ENCODE measurements around the gene ZCCHC2.

The ZCCHC2 gene

DNA sequence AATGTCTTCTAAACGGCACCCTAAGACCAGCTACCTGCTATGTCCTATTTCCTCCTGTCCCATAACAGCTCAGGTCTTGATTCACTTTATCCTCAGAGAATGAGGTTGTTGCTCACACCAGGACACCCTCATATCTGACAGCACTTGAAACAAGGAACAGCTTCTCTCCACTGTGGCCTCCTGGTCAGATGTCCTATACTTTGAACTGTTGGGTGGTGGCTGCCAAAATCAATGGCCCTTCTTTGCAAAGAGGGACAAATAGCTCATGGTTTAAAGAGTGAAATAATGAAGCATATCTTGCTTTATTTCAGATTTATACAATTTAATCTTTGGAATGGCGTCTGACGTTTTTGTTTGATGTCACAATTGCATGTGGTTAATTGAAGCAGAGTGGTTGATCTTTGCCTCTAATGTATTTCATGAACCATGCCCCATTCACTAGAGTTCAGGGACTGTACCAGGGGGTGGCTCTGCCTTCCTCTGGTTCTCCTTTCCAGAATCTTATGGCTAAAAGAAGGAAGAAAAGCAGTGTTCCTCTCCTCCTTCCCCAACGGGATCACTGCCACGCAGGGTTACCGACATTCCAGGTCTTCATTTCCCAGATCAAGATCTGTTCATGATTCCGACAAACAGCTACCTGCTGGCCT, 24.1 kb upstream of the ZCCHC2 start:
- no peak for DNase-seq (ENCODE audit: low read depth)
- no peak overlapping the region for H3K4me3 ChIP-seq (ENCODE audit: control insufficient read depth, low read depth, low read length)
- no peak for TF ChIP-seq CTCF (conservative IDR thresholded peaks at IDR 0.05; ENCODE audit: control insufficient read depth, insufficient read depth, low read depth, low read length)

DNA sequence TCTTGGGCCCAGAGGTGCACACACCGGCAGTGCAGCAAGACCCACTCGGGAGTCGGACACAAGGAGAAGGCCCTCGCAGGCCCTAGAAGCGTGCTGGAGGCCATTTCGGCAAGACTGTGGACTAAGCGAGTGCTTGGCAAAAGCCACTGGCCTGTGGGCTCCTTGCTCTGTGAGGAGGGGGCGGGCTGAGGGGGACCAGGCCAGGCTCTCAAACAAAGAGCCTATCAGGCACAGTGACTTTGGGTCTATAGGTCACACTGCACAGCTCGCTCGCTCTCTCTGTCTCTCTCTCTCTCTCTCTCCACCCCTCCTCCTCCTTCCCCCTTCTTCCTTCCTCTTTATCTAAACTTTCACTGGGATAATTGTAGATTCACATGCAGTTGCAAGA, 23.6 kb upstream of the ZCCHC2 start:
- no peak for DNase-seq (ENCODE audit: low read depth)
- no peak for TF ChIP-seq CTCF (conservative IDR thresholded peaks at IDR 0.05; ENCODE audit: control insufficient read depth, insufficient read depth, low read depth, low read length)
- H3K4me3 ChIP-seq (ENCODE audit: control insufficient read depth, low read depth, low read length), result no peak overlapping the region

GRCh38 chr18:62500174-62500573, 22.7 kb upstream of the ZCCHC2 start:
- no peak for DNase-seq (ENCODE audit: low read depth)

GRCh38 chr18:62500966-62501591, 21.7 kb upstream of the ZCCHC2 start:
- H3K4me3 ChIP-seq (ENCODE audit: control insufficient read depth, low read depth, low read length), result no peak overlapping the region
- no peak for TF ChIP-seq CTCF (conservative IDR thresholded peaks at IDR 0.05; ENCODE audit: control insufficient read depth, insufficient read depth, low read depth, low read length)
- no peak for DNase-seq (ENCODE audit: low read depth)

More at GRCh38 chr18:62500174-62500573, 22.7 kb upstream of the ZCCHC2 start:
- no peak overlapping the region for H3K4me3 ChIP-seq (ENCODE audit: control insufficient read depth, low read depth, low read length)
- TF ChIP-seq CTCF (conservative IDR thresholded peaks at IDR 0.05; ENCODE audit: control insufficient read depth, insufficient read depth, low read depth, low read length), result no peak

DNA sequence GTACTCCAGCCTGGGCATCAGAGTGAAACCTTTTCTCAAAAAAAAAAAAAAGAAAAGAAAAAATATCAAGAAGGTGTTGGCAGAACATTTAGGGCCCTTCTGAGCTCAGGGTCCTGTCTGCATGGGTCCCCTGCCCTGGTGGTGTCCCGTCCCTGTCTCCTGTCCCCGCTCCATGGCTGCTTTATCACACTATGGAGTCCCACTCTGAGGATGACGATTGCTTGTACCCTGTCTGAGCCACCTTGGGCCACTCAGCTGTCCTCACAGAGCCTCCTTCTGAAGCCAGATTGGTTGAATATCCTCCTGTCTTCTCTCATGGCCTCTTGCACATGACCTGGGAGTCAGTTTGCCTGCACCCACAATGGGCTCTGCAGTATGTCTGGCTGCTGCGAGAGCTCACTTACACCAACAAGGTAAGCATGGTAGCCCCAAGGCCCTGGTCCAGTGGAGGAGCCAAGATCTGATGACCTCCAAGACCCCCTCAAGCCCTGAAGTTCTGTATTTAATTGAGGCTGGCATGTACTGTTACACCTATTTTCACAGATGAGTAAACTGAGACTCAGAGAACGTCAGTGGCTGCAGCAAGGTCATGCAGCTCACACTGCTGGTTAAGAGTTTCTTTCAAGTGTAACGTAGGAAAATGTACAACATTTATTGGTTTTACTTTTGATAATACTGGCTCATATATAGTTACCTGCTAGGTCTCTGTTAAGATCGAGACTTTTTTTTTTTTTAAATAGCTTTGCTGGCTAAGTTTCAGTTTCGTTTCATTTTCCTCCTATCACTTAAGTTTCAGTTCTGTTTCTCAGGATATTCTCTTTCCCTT, 16.9 kb upstream of the ZCCHC2 start:
- DNase-seq (ENCODE audit: low read depth), result no peak
- TF ChIP-seq CTCF (conservative IDR thresholded peaks at IDR 0.05; ENCODE audit: control insufficient read depth, insufficient read depth, low read depth, low read length), result no peak
- peak overlapping the region; percentile 36 for H3K4me3 ChIP-seq (ENCODE audit: control insufficient read depth, low read depth, low read length)

DNA sequence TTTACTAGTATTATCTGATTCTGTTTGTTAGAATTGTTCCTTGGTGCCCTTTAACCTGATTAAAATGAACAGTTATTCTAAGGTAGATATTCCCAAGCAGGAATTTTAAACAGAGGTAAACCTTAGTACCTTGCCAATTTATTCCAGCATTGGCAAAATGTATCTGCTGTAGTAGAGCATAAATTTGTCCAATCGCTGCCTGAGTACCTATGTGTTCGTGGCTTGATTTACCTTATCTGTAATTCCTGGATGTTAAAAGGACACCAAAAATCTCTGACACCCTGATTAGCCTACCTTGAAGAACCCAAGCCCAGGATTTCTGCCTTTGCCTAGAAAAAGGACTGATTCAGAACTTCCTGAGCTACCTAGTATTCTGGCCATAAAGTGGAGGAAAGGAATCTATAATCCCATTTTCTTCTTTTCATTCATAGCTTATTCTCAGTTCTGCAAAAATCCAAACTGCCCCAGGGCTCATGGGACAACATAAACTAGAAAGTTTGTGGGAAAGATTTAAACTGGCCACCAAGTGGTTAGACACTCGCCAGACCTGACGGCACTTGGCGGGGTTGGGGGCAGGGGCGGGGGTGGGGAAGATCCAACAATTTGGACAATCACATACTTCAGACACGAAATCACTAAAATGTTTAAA, 16.2 kb upstream of the ZCCHC2 start:
- no peak for DNase-seq (ENCODE audit: low read depth)
- TF ChIP-seq CTCF (conservative IDR thresholded peaks at IDR 0.05; ENCODE audit: control insufficient read depth, insufficient read depth, low read depth, low read length), result no peak
- H3K4me3 ChIP-seq (ENCODE audit: control insufficient read depth, low read depth, low read length), result peak overlapping the region; percentile 36
